IPS-18a (cell line): ENCODE results near the gene KRTAP1-3.
"Not testable (repeated sequence)": the region's sequence is repeated elsewhere in the genome, so short reads cannot be mapped to it uniquely, and the experiment has no call there.

Experiments used
- H3K27ac ChIP-seq: one replicate; pipeline ENCODE4 v1.5.1; 2013; ENCODE audit warnings: low read length
- H3K27me3 ChIP-seq: one replicate; pipeline ENCODE4 v1.6.1; 2013; ENCODE audit warnings: mild to moderate bottlenecking, low read length; ENCODE audit not compliant: control insufficient read depth, insufficient read depth
- H3K36me3 ChIP-seq: one replicate; pipeline ENCODE4 v1.6.1; 2013; ENCODE audit warnings: low read depth, low read length; ENCODE audit not compliant: control insufficient read depth
- H3K4me1 ChIP-seq: one replicate; pipeline ENCODE4 v1.6.1; 2013; ENCODE audit warnings: low read depth, low read length; ENCODE audit not compliant: control insufficient read depth
- H3K4me3 ChIP-seq: one replicate; pipeline ENCODE4 v1.5.1; 2013; ENCODE audit warnings: low read length
- H3K9ac ChIP-seq: one replicate; pipeline ENCODE4 v1.6.1; 2013; ENCODE audit warnings: mild to moderate bottlenecking, low read length, moderate library complexity
- H3K9me3 ChIP-seq: one replicate; pipeline ENCODE4 v1.6.1; 2013; ENCODE audit warnings: low read depth, low read length; ENCODE audit not compliant: control insufficient read depth

The KRTAP1-3 gene

DNA sequence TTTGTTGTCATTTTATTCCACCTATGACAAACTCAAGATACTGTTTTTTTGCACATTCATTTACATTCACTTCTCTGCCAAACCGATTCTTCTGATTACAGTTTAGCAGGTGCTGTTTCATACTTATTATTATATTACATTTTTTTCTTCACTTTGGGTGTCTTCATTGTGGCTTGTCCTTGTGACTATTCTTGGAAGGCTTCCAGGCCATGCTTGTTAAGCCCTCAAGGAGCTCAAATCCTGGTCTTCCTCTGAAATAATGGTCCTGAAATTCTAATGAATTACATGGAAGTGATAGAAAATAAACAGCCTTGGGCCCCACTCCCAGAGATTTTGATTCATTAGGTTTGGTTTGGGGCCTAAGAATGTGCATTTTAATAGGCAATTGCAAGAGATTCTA, 29.6 kb upstream of the KRTAP1-3 start:
- Histone ChIP-seq H3K4me1 (peaks cover 1% of the 10 kb centered on the region), H3K27ac (no peak overlapping the region)

DNA sequence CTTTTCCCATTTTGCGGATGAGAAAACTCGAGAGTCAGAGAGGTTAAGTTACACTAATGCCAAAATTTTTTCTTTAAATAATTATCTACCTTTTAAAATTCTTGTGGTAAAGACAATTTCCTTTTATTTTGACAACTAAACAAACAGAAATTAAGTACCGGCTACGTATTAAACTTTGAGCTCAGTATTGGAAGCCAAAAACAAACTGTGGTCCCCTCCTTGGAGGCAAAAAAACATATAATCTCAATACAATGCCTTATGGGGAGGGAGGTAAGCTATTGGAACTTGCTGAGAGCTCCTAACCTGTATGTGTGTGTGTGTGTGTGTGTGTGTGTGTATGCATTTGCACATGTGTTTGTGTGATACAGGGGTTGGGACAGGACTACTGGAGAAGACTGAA, 28.8 kb upstream of the KRTAP1-3 start:
- Histone ChIP-seq H3K9me3 (no peaks in the 10 kb centered on the region), H3K27ac (no peak overlapping the region), H3K4me3 (no peak overlapping the region), H3K27me3 (no peaks in the 10 kb centered on the region), H3K36me3 (no peaks in the 10 kb centered on the region), H3K4me1 (peaks cover 3% of the 10 kb centered on the region), H3K9ac (no peak overlapping the region)

More for the DNA sequence above, 29.6 kb upstream of the KRTAP1-3 start:
- Histone ChIP-seq H3K9me3 (no peaks in the 10 kb centered on the region), H3K4me3 (no peak overlapping the region), H3K9ac (no peak overlapping the region), H3K36me3 (no peaks in the 10 kb centered on the region), H3K27me3 (no peaks in the 10 kb centered on the region)

DNA sequence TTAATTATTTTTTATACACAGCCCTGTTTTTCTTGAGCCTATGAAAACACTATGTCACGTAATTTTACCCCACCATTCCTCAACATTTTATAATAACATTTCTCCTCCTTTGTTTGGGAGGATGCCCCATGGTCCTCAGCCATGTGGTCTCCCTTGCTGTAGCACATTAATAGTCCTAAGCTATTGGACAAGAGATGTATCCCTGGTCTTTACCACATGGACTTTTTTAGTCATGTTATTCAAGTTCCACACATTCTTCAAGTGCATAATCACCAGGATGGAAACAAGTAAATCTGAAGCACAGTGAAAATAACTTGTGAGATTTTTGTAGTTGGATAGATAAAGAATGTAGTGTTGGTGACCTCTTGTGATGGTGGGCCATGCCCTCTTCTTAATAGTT, 27.3 kb upstream of the KRTAP1-3 start:
- H3K36me3 ChIP-seq, result no peaks in the 10 kb centered on the region
- H3K9me3 ChIP-seq, result no peaks in the 10 kb centered on the region
- no peak overlapping the region for H3K27ac ChIP-seq
- no peak overlapping the region for H3K9ac ChIP-seq
- no peaks in the 10 kb centered on the region for H3K27me3 ChIP-seq
- no peak overlapping the region for H3K4me3 ChIP-seq
- peaks cover 3% of the 10 kb centered on the region for H3K4me1 ChIP-seq

DNA sequence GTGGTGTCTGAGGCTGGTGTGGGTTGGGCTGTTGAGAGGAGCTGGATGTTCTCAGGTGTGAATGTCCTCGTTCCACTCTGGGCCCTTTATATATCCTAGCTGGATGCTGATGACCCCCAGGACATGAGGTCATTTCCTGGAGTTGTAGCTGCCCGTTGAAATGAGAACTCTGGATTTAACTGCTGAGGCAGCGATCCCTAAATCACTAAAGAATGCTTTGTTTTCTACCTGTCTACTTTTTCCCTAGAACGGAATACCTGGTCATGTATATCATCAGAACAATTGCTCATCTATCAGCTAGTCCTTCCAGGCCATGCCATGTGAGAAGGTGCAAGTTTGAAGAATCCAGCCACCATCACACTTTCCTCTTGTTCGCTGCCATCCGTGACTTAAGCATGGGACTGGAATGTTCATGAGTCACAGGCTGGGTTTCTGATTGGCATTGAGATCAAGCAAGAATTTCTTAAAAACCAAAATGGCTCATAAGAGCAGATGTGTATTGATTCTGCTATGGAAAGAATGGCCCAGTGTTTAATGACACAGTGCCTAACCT, 25.5 kb upstream of the KRTAP1-3 start, which contains the start of gene KRTAP2-3:
TSS of gene KRTAP2-3 (minus strand) at position 63 of the 553 bp plus-strand sequence. CDS start 64 bp downstream, outside the sequence.
- H3K4me1 ChIP-seq, result peaks cover 3% of the 10 kb centered on the region
- H3K9me3 ChIP-seq, result no peaks in the 10 kb centered on the region
- no peaks in the 10 kb centered on the region for H3K36me3 ChIP-seq
- H3K9ac ChIP-seq, result no peak within 1 kb of the TSS
- no peaks in the 10 kb centered on the region for H3K27me3 ChIP-seq
- H3K4me3 ChIP-seq, result no peak within 1 kb of the TSS
- no peak within 1 kb of the TSS for H3K27ac ChIP-seq

DNA sequence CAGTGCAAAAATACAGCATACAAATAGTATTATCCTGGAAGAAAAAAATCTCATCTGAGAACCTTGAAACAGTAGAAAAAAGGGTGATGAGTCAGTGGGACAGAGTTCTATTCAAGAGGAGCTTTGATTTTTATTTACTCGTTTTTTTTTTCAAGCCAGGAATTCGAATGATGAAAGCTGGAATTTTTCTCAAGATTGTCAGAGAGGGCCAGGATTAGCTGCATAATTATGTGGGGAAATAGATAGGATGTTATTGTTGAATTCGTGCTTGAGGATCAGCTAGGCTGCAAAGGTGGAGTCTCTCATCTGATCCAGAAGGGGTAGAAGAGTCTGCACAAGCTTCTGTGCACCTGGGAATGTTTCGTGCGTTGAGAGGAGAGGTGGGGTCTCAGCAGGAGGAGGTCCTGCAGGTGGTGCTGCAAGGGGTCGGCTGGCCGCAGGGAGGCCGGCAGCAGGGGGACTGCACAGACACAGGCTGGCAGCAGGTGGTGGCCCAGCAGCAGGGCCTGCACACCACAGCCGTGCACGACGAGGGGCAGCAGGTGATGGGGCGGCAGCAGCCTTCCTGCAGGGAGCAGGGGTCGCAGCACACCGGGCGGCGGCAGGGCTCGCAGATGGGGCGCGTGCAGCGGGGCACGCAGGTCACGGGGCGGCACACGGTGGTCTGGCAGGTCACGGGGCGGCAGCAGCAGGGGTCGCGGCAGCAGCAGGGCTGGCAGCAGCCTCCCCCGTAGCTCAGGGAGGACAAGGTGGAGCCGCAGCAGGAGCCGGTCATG, 24.8 kb upstream of the KRTAP1-3 start:
- not testable (repeated sequence) for H3K4me3 ChIP-seq, H3K9me3 ChIP-seq, H3K4me1 ChIP-seq, H3K9ac ChIP-seq, H3K36me3 ChIP-seq, H3K27me3 ChIP-seq, H3K27ac ChIP-seq

DNA sequence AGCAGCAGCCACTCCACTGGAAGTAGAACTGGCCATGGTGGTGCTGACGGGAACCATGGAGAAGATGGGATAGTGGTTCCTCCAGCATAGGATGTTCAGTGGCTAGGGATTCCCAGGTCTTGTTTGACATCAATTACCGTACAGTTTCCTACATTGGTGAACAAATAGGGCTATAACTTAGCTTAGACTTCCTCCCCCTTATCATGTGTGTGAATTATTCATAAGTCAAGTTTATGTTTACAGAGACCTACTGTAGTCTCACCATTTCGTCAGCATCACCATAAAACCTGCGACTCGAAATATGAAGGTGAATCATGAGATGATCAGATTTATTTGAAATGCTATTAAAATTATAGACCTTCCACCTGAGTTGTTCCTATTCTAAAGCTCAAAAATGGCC, 24.1 kb upstream of the KRTAP1-3 start:
- no peak overlapping the region for H3K9ac ChIP-seq
- H3K36me3 ChIP-seq, result no peaks in the 10 kb centered on the region
- H3K4me1 ChIP-seq, result peaks cover 3% of the 10 kb centered on the region
- H3K4me3 ChIP-seq, result no peak overlapping the region
- H3K27ac ChIP-seq, result no peak overlapping the region
- no peaks in the 10 kb centered on the region for H3K27me3 ChIP-seq
- no peaks in the 10 kb centered on the region for H3K9me3 ChIP-seq

DNA sequence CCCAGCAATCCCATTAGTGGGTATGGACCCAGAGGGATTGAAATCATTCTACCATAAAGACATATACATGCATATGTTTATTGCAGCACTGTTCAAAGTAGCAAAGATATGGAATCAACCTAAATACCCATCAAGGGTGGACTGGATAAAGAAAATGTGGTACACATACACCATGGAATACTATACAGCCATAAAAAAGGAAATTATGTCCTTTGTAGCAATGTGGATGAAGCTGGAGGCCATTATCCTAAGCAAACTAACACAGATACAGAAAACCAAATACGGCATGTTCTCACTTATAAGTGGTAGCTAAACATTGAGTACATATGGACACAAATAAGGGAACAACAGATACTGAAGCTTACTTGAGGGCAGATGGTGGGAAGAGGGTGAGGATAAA, 22.9 kb upstream of the KRTAP1-3 start:
- H3K4me1 ChIP-seq, result peaks cover 3% of the 10 kb centered on the region
- no peak overlapping the region for H3K4me3 ChIP-seq
- no peaks in the 10 kb centered on the region for H3K9me3 ChIP-seq
- H3K27me3 ChIP-seq, result no peaks in the 10 kb centered on the region
- no peak overlapping the region for H3K9ac ChIP-seq
- H3K36me3 ChIP-seq, result no peaks in the 10 kb centered on the region
- H3K27ac ChIP-seq, result no peak overlapping the region

DNA sequence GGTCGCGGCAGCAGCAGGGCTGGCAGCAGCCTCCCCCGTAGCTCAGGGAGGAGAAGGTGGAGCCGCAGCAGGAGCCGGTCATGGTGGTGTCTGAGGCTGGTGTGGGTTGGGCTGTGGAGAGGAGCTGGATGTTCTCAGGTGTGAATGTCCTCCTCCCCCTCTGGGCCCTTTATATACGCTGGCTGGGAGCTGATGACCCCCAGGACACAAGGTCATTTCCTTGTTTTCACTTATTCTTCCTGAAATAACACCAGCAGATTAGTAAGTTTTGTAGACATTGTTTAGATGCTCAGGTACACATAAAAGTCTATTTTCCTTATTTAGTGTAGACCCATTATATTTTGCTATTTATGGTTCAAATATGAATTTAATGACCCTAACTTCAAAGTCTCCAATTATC, 20.5 kb upstream of the KRTAP1-3 start, which contains the start of gene KRTAP2-2:
TSS of gene KRTAP2-2 (minus strand) at position 101 of the 400 bp plus-strand sequence. CDS start at position 82, 19 bp downstream.
- H3K9ac ChIP-seq, H3K4me3 ChIP-seq, H3K27me3 ChIP-seq, H3K27ac ChIP-seq, H3K4me1 ChIP-seq, H3K36me3 ChIP-seq, H3K9me3 ChIP-seq: not testable (repeated sequence)

DNA sequence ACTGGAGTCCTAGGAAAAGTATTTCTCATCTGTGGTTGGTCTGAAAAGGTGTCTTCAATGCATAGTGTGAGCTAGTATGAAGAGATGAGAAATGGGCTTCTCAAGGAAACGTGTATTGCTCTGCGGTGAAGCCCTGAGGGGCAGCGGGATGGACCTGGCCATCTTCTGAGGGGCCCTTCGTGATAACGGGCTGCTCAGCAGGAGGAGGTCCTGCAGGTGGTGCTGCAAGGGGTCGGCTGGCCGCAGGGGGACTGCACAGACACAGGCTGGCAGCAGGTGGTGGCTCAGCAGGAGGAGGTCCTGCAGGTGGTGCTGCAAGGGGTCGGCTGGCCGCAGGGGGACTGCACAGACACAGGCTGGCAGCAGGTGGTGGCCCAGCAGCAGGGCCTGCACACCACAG, 19.9 kb upstream of the KRTAP1-3 start:
- not testable (repeated sequence) for H3K27ac ChIP-seq, H3K36me3 ChIP-seq, H3K4me1 ChIP-seq, H3K4me3 ChIP-seq, H3K27me3 ChIP-seq, H3K9ac ChIP-seq, H3K9me3 ChIP-seq

DNA sequence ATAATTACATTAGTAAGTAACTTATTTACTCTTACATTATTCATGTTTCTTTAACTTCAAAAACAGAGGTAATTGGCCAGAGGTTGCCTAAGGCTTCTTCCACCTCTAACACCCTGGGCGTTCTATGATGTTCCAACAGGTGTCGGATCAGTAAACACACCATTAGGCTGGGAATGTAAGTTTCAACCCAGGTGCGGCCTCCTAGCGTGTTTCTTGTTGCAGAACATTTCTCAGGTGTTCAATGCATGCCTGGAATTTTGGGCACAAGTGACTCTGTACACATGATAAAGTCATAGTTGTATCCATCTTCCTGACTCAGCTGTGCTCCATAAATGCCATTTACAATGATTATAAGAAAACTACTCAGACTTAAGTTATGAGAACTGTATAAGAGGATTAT, 19.4 kb upstream of the KRTAP1-3 start:
- Histone ChIP-seq H3K9me3 (no peaks in the 10 kb centered on the region), H3K4me3 (no peak overlapping the region), H3K27ac (no peak overlapping the region), H3K4me1 (peaks cover 3% of the 10 kb centered on the region), H3K36me3 (no peaks in the 10 kb centered on the region), H3K27me3 (no peaks in the 10 kb centered on the region), H3K9ac (no peak overlapping the region)

DNA sequence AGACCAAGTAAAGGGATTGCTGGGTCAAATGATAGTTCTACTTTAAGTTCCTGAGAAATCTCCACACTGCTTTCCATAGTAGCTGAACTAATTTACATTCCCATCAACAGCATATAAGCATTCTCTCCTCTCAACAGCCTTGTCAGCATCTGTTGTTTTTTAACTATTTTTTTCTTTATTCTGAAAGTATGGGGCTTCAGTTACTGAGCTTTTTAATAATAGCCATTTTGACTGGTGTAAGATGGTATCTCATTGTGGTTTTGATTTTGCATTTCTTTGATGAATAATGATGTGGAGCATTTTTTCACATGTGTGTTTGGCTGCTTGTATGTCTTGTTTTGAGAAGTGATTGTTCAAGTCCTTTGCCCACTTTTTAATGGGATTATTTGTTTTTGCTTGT, 17.9 kb upstream of the KRTAP1-3 start:
- no peak overlapping the region for H3K27ac ChIP-seq
- H3K4me3 ChIP-seq, result no peak overlapping the region
- peaks cover 3% of the 10 kb centered on the region for H3K4me1 ChIP-seq
- no peak overlapping the region for H3K9ac ChIP-seq
- H3K9me3 ChIP-seq, result no peaks in the 10 kb centered on the region
- no peaks in the 10 kb centered on the region for H3K36me3 ChIP-seq
- H3K27me3 ChIP-seq, result no peaks in the 10 kb centered on the region

DNA sequence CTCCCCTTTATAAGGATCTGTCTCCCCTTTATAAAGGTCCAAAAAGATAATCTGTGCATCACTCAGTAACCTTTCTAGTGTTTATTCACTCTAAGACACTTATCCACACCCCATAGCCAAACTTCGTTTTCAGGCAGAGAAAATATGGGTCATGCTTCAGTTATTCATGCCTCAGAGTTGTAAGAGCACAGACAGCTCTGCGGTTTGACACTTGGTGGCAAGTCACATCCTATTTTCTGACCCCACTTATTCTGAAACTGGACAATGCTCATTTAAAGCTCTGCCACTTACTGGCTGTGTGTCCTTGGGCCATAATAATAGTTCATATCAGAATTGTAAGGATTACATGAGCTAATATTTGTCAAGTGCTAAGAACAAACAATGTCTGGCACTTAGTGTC, 14.4 kb upstream of the KRTAP1-3 start:
- Histone ChIP-seq H3K4me1 (peaks cover 3% of the 10 kb centered on the region), H3K4me3 (no peak overlapping the region), H3K9ac (no peak overlapping the region), H3K27ac (no peak overlapping the region), H3K9me3 (no peaks in the 10 kb centered on the region), H3K36me3 (no peaks in the 10 kb centered on the region), H3K27me3 (no peaks in the 10 kb centered on the region)
